GM19455 (cell line): ENCODE results near the gene CLDN25.

ENCODE experiments used
- ATAC-seq: cut with Tn5 transposase; IDR thresholded peaks from one replicate; pipeline ENCODE4 v1.9.1; 2021; ENCODE audit not compliant: unreplicated experiment

The CLDN25 gene

GRCh38 chr11:113806406-113806805 is 26.8 kb downstream of the CLDN25 start:
- no peak for ATAC-seq

- ATAC-seq: no peak
Observed at GRCh38 chr11:113808931-113809330, 29.3 kb downstream of the CLDN25 start.

DNA sequence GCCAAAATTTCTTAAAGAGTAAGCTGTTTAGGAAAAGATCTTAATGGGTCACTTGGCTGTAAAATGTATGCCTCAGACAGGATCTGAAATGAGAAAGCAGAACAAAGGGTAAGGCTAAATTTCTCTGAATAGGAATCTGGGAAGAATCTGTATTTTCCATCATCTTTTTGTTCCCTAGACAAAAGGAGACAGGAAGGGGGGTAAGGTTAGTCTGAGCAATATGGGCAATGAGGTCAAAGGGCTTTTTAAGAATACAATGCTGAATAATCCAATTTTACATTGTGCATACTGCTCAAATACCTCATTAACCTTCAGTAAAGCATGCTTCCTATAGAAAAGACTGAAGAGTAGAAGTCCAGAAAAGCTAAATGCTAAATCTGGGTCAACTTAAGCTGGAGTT is 34.6 kb downstream of the CLDN25 start:
- ATAC-seq: no peak

DNA sequence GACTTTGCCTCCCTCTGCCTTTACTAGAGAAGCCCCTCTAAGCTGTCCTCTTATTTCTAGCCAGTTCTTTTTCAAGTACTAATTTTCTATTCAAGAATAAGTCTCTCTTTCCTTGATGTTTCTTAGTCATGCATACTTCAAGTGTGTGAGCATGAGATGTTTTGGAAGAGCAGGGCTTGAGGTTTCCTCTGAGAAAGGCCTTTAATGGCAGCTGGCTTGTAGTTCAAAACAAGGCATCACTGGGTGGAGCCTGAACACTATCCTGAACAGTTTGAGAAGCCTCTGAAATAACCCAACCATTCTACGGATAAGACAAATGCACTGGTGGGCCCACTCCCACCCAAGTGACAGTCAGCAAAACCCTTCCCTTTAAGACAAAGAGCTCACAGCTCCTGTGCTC is 37.6 kb downstream of the CLDN25 start:
- ATAC-seq: no peak

- no peak for ATAC-seq
Observed at GRCh38 chr11:113817626-113818025, 38.0 kb downstream of the CLDN25 start.

DNA sequence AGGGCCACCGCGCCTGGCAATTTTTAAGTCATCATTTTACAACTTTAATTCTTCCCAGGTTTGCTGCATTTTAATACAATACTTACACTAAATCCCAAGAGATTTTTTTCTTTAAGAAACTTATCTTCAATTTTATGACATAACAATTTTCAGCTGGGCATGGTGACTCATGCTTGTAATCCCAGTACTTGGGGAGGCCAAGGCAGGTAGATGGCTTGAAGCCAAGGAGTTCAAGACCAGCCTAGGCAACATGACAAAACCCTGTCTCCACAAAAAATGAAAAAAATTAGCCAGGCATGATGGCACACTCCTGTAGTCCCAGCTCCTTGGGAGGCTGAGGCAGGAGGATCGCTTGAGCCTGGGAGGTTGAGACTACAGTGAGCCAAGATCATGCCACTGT is 38.8 kb downstream of the CLDN25 start:
- no peak for ATAC-seq

- no peak for ATAC-seq
Observed at GRCh38 chr11:113827477-113827876, 47.9 kb downstream of the CLDN25 start.

DNA sequence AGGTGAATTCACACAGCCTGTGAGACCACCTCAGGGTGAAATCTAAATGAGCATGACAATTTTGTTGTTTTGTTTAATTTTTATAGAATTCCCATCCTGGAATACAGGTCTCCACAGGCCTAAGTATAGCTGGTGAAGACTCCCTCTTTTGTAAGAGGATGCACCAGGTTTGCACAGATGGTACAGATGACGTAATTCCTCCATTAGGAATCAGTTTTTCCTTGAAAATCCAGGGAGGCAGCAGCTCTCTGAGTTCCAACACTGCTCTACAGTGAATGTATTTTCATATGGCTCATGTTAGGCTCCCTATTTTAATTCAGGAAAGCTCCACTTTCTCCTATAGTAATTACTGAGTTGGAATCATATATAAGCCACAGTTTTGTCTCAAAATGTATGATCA is 48.6 kb downstream of the CLDN25 start:
- ATAC-seq: no peak

GRCh38 chr11:113829751-113830150 is 50.2 kb downstream of the CLDN25 start:
- ATAC-seq: no peak
